Natural killer cell (primary cell): Measurements from ENCODE around the gene KAZN. TPM values are rescaled to one million over a fixed set of nuclear protein-coding genes. Genes with fewer than 3 reads are reported as not detected.

Experiments used
- ATAC-seq, 3 donors: fragments of 150-1000 bp in 2 of 3; fragments of 200-7000 bp in 1 of 3; cut with Tn5 transposase; 1 replicate in 1 of 3; 2 replicates in 2 of 3; pipeline ENCODE4 v1.10.0; 2021; ENCODE audit warnings: mild to moderate bottlenecking in 2 of 3, moderate library complexity in 2 of 3
- DNase-seq, 2 donors: peaks; one replicate each; pipeline versions ENCODE4 v3.0.0 to v3.0.0-alpha.2; 2013 to 2021; ENCODE audit warnings: mixed read lengths in 1 of 2
- H3K27ac ChIP-seq: one replicate; pipeline ENCODE4 v1.5.1; 2013; ENCODE audit warnings: mild to moderate bottlenecking, low read length
- H3K27me3 ChIP-seq: one replicate; pipeline ENCODE4 v1.6.1; 2013; ENCODE audit warnings: low read length; ENCODE audit not compliant: control insufficient read depth, insufficient read depth
- H3K36me3 ChIP-seq: one replicate; pipeline ENCODE4 v1.6.1; 2013; ENCODE audit warnings: low read length; ENCODE audit not compliant: control insufficient read depth, insufficient read depth
- H3K4me1 ChIP-seq: one replicate; pipeline ENCODE4 v1.6.1; 2013; ENCODE audit warnings: low read length; ENCODE audit not compliant: control insufficient read depth, insufficient read depth
- H3K4me3 ChIP-seq: one replicate; pipeline ENCODE4 v1.5.1; 2013; ENCODE audit warnings: low read length
- H3K9me3 ChIP-seq: one replicate; pipeline ENCODE4 v1.6.1; 2013; ENCODE audit warnings: low read length; ENCODE audit not compliant: control insufficient read depth, insufficient read depth
- H3K27ac Mint-ChIP-seq, 2 donors: one replicate each; pipeline ENCODE4 v1.8.0; 2022; ENCODE audit warnings: mild to moderate bottlenecking in 2 of 2, mixed read lengths in 2 of 2, moderate library complexity in 1 of 2
- H3K27me3 Mint-ChIP-seq, 2 donors: one replicate each; pipeline ENCODE4 v1.8.0; 2022; ENCODE audit warnings: low read depth in 2 of 2, mixed read lengths in 2 of 2
- H3K36me3 Mint-ChIP-seq: one replicate; pipeline ENCODE4 v1.8.0; 2022; ENCODE audit warnings: mixed read lengths
- H3K4me1 Mint-ChIP-seq, 2 donors: one replicate each; pipeline ENCODE4 v1.8.0; 2022; ENCODE audit warnings: mixed read lengths in 2 of 2
- H3K4me3 Mint-ChIP-seq: one replicate; pipeline ENCODE4 v1.8.0; 2022; ENCODE audit warnings: mild to moderate bottlenecking, moderate library complexity, mixed read lengths
- H3K9me3 Mint-ChIP-seq, 2 donors: one replicate each; pipeline ENCODE4 v1.8.0; 2022; ENCODE audit warnings: mixed read lengths in 2 of 2
- CTCF ChIP-seq: fragments of 200-600 bp; IDR thresholded peaks from one replicate; pipeline ENCODE4 v1.8.0; 2022; ENCODE audit warnings: antibody characterized with exemption
- WGBS: methylation state at CpG from one replicate; pipeline ENCODE4 v1.1.7; 2013; ENCODE audit warnings: missing lambda C conversion rate; ENCODE audit not compliant: insufficient coverage; 5-methylcytosine and 5-hydroxymethylcytosine counted together
- intact Hi-C: fragments of 100-400 bp; cut with micrococcal nuclease; formaldehyde crosslinking; loops from one replicate; pipeline ENCODE4 v1.14.2; 2022
- total RNA-seq, 4 donors: library from RNA; stranded (reverse); fragments of 120-200 nt in 1 of 4; gene quantifications; one replicate each; pipeline versions ENCODE4 v1.2.3 to v1.2.4, GENCODE V29; 2013 to 2022

KAZN gene
- total RNA-seq, 3 donors from 2014 or later (not counting 1 experiment from before 2014, with no cell fraction given) = 1.2 to 2.0 (median 1.7) TPM

- no peaks in the 10 kb centered on the region for H3K4me1 Mint-ChIP-seq
- H3K9me3 Mint-ChIP-seq = no peaks in the 10 kb centered on the region
- Histone ChIP-seq H3K27ac (no peak overlapping the region), H3K4me3 (no peak overlapping the region), H3K4me1 (no peaks in the 10 kb centered on the region), H3K9me3 (no peaks in the 10 kb centered on the region), H3K36me3 (no peaks in the 10 kb centered on the region), H3K27me3 (no peaks in the 10 kb centered on the region)
- H3K36me3 Mint-ChIP-seq = no peaks in the 10 kb centered on the region
- DNase-seq (peak; percentile 52 to 60), ATAC-seq (peak; percentile 67 to 83 (median 82))
- peak; percentile 92 for TF ChIP-seq CTCF
- 43% methylated on average over 9 of the region's 9 CpGs for WGBS
- no peaks in the 10 kb centered on the region for H3K27me3 Mint-ChIP-seq
- H3K27ac Mint-ChIP-seq = no peak overlapping the region
- no peak overlapping the region for H3K4me3 Mint-ChIP-seq
- intact Hi-C loops = loop anchor here (2.0 kb wide), 1 partner anchor 185 kb away; no protein-coding TSS in a partner anchor
These were observed 317.0 kb downstream of the KAZN start for GRCh38 chr1:14915356-14916054.

- H3K9me3 Mint-ChIP-seq = no peaks in the 10 kb centered on the region
- no peaks in the 10 kb centered on the region for H3K9me3 ChIP-seq
- no peaks in the 10 kb centered on the region for H3K36me3 ChIP-seq
- H3K36me3 Mint-ChIP-seq = no peaks in the 10 kb centered on the region
- no peak for ATAC-seq
- H3K27ac ChIP-seq = no peak overlapping the region
- H3K4me3 Mint-ChIP-seq = no peak overlapping the region
- no peak for DNase-seq
- TF ChIP-seq CTCF = no peak
- peaks cover 0 to 7% of the 10 kb centered on the region in 2 donors for H3K27me3 Mint-ChIP-seq
- no peaks in the 10 kb centered on the region for H3K4me1 Mint-ChIP-seq
- no peak overlapping the region for H3K4me3 ChIP-seq
- 96% methylated on average over 10 of the region's 10 CpGs for WGBS
- H3K27ac Mint-ChIP-seq = no peak overlapping the region
- intact Hi-C loops = no loop called here
- H3K27me3 ChIP-seq = no peaks in the 10 kb centered on the region
- H3K4me1 ChIP-seq = peaks cover 3% of the 10 kb centered on the region
These were observed 320.8 kb downstream of the KAZN start for GRCh38 chr1:14919289-14919688.

GRCh38 chr1:14919751-14920150, 321.3 kb downstream of the KAZN start:
- no peak overlapping the region for H3K4me3 ChIP-seq
- peaks cover 5% of the 10 kb centered on the region for H3K4me1 ChIP-seq
- H3K36me3 Mint-ChIP-seq = no peaks in the 10 kb centered on the region
- peaks cover 0 to under 1% of the 10 kb centered on the region in 2 donors for H3K4me1 Mint-ChIP-seq
- no peak overlapping the region for H3K27ac Mint-ChIP-seq
- no peaks in the 10 kb centered on the region for H3K9me3 ChIP-seq
- no peak overlapping the region for H3K27ac ChIP-seq
- no peaks in the 10 kb centered on the region for H3K36me3 ChIP-seq
- peaks cover under 1% of the 10 kb centered on the region for H3K27me3 ChIP-seq
- no peaks in the 10 kb centered on the region for H3K9me3 Mint-ChIP-seq
- DNase-seq = no peak
- 80% methylated on average over 1 of the region's 5 CpGs for WGBS
- no peak for TF ChIP-seq CTCF
- H3K4me3 Mint-ChIP-seq = no peak overlapping the region
- intact Hi-C loops = no loop called here
- ATAC-seq = no peak
- H3K27me3 Mint-ChIP-seq = peaks cover under 1 to 7% of the 10 kb centered on the region in 2 donors

GRCh38 chr1:14921057-14921456, 322.6 kb downstream of the KAZN start:
- H3K4me3 Mint-ChIP-seq = no peak overlapping the region
- H3K27ac Mint-ChIP-seq = no peak overlapping the region
- Histone ChIP-seq H3K27ac (no peak overlapping the region), H3K4me3 (no peak overlapping the region), H3K4me1 (peaks cover 10% of the 10 kb centered on the region), H3K27me3 (peaks cover 12% of the 10 kb centered on the region), H3K9me3 (no peaks in the 10 kb centered on the region), H3K36me3 (no peaks in the 10 kb centered on the region)
- no peak for TF ChIP-seq CTCF
- H3K36me3 Mint-ChIP-seq = no peaks in the 10 kb centered on the region
- no peak for DNase-seq
- H3K27me3 Mint-ChIP-seq = peaks cover 14 to 19% of the 10 kb centered on the region in 2 donors
- ATAC-seq = no peak
- intact Hi-C loops = no loop called here
- H3K9me3 Mint-ChIP-seq = no peaks in the 10 kb centered on the region
- 68% methylated on average over 6 of the region's 7 CpGs for WGBS
- H3K4me1 Mint-ChIP-seq = peaks cover 5 to 9% of the 10 kb centered on the region in 2 donors
